GM12892 (cell line): Measurements from ENCODE around the gene JOSD1.

Experiments
- POLR2A ChIP-seq: IDR thresholded peaks from 2 replicates; pipeline ENCODE4 v1.6.1; 2011; ENCODE audit warnings: low read depth, low read length, control low read depth
- POLR2AphosphoS5 ChIP-seq: IDR thresholded peaks from 2 replicates; pipeline ENCODE4 v1.6.1; 2011; ENCODE audit warnings: low read depth, low read length, control low read depth

DNA sequence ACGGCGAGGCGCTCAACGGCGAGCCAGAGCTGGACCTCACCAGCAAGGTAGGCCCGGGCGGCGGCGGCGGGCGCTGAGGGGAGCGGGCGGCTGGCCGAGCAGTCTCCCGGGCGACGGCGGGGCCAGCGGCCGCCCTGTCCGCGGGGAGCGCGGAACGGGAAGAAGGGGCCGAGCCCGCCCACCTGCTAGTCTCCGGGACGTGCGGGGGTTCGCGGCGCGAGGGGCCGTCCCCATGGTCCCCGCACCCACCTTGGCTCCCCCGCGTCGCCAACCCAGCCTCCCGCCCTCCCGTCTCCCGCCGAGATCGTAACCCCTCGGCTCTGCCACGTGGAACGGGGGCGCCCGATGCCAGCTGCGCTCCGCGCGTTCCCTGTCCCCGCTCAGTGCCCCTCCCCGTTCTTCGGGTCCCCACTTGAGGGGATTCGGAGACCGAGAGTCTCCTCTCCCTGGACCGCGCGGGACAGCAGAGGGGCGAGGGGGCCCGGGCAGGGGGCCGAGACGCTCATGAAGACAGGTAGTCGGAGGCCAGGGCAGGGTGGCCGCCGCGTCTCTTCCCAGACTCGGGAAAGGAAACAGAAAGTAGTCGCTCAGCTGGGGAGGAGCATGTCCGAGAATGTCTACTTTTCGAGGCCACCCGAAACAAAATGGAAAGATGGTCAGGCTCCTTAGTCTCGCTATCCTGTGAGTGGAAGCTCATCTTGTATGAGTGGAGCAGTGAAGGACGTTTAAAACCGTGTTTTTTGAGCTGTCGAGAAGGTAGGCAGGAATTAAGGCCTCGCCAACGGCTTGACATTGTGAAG lies 5.6 kb upstream of the JOSD1 start:
- TF ChIP-seq POLR2AphosphoS5 = no peak
- TF ChIP-seq POLR2A = peak; percentile 7; the same call in 1 of the 2 replicates
